Astrocyte of the cerebellum (primary cell): ENCODE data around the gene LY6G5C.
A peak's percentile ranks its signal among the peaks of the same experiment; 100 is the strongest.

Experiments
- DNase-seq: peaks from one replicate; pipeline ENCODE4 v3.0.0-alpha.2; 2011; ENCODE audit warnings: low read depth
- H3K4me3 ChIP-seq: 2 replicates; pipeline ENCODE4 v1.5.1; 2011; ENCODE audit warnings: mild to moderate bottlenecking, low read depth, low read length, moderate library complexity
- CTCF ChIP-seq: IDR thresholded peaks from 2 replicates; pipeline ENCODE4 v1.5.1; 2012; ENCODE audit warnings: low read length, low read depth, moderate library complexity, mild to moderate bottlenecking; ENCODE audit errors: missing control alignments
- in situ Hi-C: cut with HindIII; loops from 2 replicates; pipeline ENCODE4 v1.10.0; 2017; ENCODE audit warnings: low sequenced_read_pairs

The LY6G5C gene

GRCh38 chr6:31701666-31702404 is 21.0 kb upstream of the LY6G5C start:
- no peak for DNase-seq
- peak overlapping the region; percentile 95 for H3K4me3 ChIP-seq
- in situ Hi-C loops: no loop called here
- TF ChIP-seq CTCF: no peak

- no peak for TF ChIP-seq CTCF
- no peak overlapping the region for H3K4me3 ChIP-seq
- no peak for DNase-seq
- in situ Hi-C loops: no loop called here
Measured at GRCh38 chr6:31700740-31701401, 20.0 kb upstream of the LY6G5C start.

- no peak for TF ChIP-seq CTCF
Measured at GRCh38 chr6:31697555-31697954, 16.7 kb upstream of the LY6G5C start.

GRCh38 chr6:31693535-31693934 is 12.7 kb upstream of the LY6G5C start:
- no peak for TF ChIP-seq CTCF
- H3K4me3 ChIP-seq: no peak overlapping the region
- in situ Hi-C loops: loop anchor here (5.0 kb wide), 1 partner anchor 39 kb away; no protein-coding TSS in a partner anchor
- no peak for DNase-seq

More at GRCh38 chr6:31697555-31697954, 16.7 kb upstream of the LY6G5C start:
- DNase-seq: no peak
- in situ Hi-C loops: no loop called here
- no peak overlapping the region for H3K4me3 ChIP-seq

GRCh38 chr6:31692886-31693285 is 12.0 kb upstream of the LY6G5C start:
- no peak for DNase-seq
- in situ Hi-C loops: loop anchor here (5.0 kb wide), 1 partner anchor 39 kb away; no protein-coding TSS in a partner anchor
- H3K4me3 ChIP-seq: no peak overlapping the region
- TF ChIP-seq CTCF: no peak

- in situ Hi-C loops: loop anchor here (5.0 kb wide), 1 partner anchor 40 kb away; no protein-coding TSS in a partner anchor
- TF ChIP-seq CTCF: no peak
- DNase-seq: no peak
- no peak overlapping the region for H3K4me3 ChIP-seq
Measured at GRCh38 chr6:31692353-31692752, 11.5 kb upstream of the LY6G5C start.
